Fibroblast of the aortic adventitia (primary cell): ENCODE results near the gene CLSTN2. TPM values are rescaled to one million over a fixed set of nuclear protein-coding genes. Genes with fewer than 3 reads are reported as not detected.

Experiments used
- DNase-seq: peaks from one replicate; pipeline ENCODE4 v3.0.0-alpha.2; 2010; ENCODE audit warnings: low read depth
- H3K4me3 ChIP-seq: 2 replicates; pipeline ENCODE4 v1.5.1; 2011; ENCODE audit warnings: low read depth, mild to moderate bottlenecking, control low read depth, low read length, moderate library complexity
- total RNA-seq: library from RNA; depleted of rRNA; stranded (reverse); fragments of >200 nt; gene quantifications from 2 replicates; pipeline ENCODE4 v1.2.3, GENCODE V29; 2012; ENCODE audit warnings: low replicate concordance
- TF ChIP-seq, protein P1 (sequence below): IDR thresholded peaks from 2 replicates; pipeline ENCODE4 v1.5.1; 2011; ENCODE audit warnings: mild to moderate bottlenecking, low read length, control low read depth, inconsistent platforms; ENCODE audit not compliant: insufficient read depth

CLSTN2 gene
- total RNA-seq, 1 donor, result 3.2 TPM

DNA sequence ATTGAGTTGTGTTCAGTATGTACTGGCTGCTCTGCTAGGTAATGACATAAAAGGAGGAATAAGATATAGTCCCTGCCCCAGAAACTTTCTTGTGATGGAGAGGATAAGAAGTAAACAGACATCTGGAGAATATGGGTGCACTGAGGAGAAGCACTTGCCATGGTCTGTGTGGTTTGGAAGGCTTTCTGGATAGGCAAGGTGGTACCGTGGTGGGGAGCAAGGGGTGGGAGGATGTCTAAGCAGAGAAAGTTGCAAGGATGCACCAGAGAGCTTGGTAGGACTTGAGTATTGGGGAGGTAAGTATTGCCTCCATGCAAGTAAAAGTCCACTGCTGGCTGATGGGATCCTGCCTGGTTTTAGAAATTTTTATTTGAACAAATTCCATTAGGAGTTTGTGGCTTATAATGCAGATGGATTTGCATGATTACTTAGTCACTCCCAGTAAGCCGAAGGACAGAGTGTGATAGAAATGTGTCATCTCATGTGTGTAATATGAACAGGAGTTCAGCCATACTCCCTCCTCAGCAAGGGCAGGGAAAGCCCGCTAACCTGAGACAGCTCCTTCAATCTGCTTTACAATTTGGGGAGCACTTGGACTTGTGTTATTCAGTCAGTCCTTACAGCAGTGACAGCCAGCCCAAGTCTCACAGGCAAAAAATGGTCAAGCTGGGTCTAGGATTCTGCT lies 53.6 kb downstream of the CLSTN2 start:
- DNase-seq, result no peak
- TF ChIP-seq, protein P1, sequence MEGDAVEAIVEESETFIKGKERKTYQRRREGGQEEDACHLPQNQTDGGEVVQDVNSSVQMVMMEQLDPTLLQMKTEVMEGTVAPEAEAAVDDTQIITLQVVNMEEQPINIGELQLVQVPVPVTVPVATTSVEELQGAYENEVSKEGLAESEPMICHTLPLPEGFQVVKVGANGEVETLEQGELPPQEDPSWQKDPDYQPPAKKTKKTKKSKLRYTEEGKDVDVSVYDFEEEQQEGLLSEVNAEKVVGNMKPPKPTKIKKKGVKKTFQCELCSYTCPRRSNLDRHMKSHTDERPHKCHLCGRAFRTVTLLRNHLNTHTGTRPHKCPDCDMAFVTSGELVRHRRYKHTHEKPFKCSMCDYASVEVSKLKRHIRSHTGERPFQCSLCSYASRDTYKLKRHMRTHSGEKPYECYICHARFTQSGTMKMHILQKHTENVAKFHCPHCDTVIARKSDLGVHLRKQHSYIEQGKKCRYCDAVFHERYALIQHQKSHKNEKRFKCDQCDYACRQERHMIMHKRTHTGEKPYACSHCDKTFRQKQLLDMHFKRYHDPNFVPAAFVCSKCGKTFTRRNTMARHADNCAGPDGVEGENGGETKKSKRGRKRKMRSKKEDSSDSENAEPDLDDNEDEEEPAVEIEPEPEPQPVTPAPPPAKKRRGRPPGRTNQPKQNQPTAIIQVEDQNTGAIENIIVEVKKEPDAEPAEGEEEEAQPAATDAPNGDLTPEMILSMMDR, result no peak
- no peak overlapping the region for H3K4me3 ChIP-seq

DNA sequence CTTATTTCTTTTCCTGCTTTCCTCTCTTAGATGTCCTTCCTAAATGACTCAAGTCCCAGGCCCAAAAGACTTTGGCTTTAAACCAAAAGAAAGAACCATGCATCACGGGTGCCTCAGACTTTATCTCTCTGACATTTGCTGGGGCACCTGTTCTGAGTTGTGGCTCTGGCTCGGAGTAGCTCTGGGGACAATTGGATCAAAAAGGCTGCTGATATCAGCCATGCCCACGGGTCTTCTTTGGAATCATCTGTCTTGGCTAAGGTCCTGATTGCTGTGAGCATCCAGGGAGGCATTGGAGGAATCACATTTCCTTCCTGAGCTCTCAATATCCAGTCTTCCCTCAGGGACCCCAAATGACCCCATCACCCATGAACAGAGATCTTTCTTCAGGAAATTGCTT lies 59.9 kb downstream of the CLSTN2 start:
- H3K4me3 ChIP-seq, result no peak overlapping the region
- TF ChIP-seq, protein P1, result no peak
- no peak for DNase-seq

DNA sequence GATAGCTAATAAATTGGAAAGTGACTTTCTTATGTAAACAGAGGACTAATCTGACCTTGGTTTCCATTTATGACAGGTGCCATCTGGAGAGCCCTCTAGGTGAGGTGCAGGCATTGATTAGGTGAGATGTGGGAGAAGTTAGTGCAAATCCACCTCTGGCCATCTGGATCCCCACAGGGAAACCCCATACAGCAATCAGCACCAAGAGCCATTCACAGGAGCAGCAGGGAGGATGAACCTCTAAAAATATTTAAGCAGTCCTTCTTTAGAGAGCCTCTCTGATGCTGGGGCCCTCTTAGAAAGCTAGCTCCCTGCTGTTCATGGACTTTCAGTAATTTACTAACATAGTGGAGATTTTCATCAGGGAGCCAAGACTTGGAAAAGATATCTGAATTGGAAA lies 69.3 kb downstream of the CLSTN2 start:
- no peak for DNase-seq
- no peak overlapping the region for H3K4me3 ChIP-seq
- TF ChIP-seq, protein P1, result no peak

DNA sequence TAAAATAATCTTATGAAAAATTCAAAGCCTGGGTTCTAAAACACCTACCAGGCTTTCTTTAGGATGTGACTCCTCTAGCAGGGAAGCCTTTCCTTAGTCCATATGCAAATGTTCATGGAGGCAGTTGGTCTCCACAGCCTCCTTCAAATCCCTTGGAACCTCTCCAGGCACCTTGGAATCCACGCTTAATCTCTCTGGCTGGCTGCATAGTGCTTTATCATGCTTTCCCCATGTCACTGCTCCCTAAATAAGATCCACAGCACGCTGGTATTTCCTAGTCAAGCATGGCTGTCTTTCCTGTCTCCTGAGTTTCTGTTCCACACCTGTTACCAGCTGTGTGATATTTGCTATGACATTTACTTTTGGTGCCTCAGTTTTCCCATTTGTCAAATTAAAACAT lies 71.3 kb downstream of the CLSTN2 start:
- H3K4me3 ChIP-seq, result no peak overlapping the region
- TF ChIP-seq, protein P1, result no peak
- DNase-seq, result no peak

DNA sequence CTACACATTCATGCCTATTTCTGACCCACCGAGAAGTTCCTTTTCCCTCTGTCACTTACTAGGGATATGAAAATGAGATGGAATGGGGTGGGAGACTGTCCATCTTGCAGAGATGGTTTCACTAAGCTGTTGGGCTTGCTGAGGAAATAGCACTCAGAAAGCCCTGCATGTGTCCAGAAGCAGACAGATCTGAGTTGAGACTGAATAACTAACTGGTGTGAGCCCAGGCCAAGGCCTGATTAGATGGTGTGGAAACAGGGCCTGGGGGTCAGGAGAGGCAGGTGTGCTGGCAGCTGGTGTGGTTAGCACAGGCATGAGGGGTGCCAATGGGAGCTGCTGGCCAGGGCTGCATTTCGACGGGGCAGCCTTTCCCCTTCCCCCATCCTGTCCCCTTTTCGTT lies 72.1 kb downstream of the CLSTN2 start:
- DNase-seq, result no peak
- no peak overlapping the region for H3K4me3 ChIP-seq
- TF ChIP-seq, protein P1, result no peak

DNA sequence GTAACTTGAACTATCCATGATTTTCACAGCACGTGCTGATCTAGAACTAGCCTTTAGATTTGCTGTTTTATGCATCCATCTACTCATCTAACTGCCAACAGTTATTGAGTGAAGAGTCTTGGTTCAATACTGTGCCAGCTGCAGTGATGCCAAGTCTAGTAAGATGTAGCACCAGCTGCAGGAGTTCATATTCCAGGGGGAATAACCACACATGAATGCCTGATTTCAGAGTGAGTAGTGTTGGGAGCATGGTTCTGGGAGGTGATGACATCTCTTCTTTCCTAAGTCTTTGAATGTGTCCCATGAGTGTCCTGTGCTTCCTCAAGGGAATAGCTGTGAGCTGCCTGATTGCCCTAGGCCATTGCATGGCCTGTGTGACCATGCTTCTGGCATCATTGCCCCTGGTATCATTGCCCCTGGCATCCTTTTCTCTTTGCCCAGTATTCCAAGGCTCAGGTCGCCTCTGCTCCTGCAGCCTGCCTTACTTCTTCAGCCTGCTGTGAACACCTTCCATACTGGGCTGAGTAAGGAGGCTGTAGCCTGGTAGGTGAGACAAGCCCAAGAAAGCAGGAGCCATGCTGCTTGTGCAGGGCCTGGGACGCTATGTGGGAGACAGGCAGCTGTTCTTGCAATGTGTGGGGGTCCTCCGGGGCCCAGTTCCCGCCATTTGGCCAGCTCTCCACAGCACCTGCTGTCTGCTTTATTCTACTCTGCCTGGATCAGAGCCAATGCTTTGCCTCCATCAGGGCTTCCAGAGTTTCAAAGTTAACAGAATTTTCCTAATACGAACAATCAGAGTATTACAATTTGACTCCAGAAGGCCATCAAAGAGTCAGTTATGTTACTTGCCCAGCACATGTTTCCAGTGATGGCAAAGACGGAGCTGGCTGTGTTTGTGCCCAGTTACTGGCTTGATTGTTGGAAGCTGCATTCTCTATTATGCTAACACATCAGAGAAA lies 73.2 kb downstream of the CLSTN2 start:
- H3K4me3 ChIP-seq, result no peak overlapping the region
- no peak for DNase-seq
- TF ChIP-seq, protein P1, result no peak
